SU-DHL-6 (cell line): ENCODE data around the gene GPR152.

Source experiments
- EZH2phosphoT487 ChIP-seq: fragments of 200-600 bp; sonication (generic), shearing (Covaris generic); conservative IDR thresholded peaks from 2 replicates; pipeline ENCODE4 v1.6.1; 2018; ENCODE audit warnings: mild to moderate bottlenecking, antibody characterized with exemption, low read length, moderate library complexity, mixed read lengths
- TF ChIP-seq, protein P1 (sequence below): fragments of 200-600 bp; sonication (generic); IDR thresholded peaks from one replicate; pipeline ENCODE4 v1.5.1; 2017; ENCODE audit warnings: antibody characterized with exemption, mild to moderate bottlenecking, low read length, moderate library complexity; ENCODE audit not compliant: insufficient read depth, poor library complexity, severe bottlenecking

DNA sequence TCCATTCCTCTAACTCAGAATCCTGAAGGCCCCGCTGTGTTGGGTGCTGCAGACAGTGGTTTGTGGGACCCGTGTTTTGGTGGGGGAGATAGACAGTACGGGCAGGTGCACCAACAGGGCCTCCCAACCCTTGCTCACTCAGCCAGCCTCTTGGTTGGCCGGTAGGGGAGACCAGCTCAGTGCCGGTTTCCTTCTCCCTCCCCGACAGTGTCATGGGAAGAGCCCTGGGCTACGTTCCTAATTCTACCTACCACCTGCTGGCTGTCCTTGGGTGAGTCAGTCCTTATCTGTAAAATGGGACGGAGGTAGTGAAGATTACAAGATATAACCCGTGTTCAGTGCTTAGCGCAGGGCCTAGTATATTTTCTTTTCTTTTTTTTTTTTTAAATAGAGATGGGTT, 10.7 kb upstream of the GPR152 start:
- TF ChIP-seq, protein P1, sequence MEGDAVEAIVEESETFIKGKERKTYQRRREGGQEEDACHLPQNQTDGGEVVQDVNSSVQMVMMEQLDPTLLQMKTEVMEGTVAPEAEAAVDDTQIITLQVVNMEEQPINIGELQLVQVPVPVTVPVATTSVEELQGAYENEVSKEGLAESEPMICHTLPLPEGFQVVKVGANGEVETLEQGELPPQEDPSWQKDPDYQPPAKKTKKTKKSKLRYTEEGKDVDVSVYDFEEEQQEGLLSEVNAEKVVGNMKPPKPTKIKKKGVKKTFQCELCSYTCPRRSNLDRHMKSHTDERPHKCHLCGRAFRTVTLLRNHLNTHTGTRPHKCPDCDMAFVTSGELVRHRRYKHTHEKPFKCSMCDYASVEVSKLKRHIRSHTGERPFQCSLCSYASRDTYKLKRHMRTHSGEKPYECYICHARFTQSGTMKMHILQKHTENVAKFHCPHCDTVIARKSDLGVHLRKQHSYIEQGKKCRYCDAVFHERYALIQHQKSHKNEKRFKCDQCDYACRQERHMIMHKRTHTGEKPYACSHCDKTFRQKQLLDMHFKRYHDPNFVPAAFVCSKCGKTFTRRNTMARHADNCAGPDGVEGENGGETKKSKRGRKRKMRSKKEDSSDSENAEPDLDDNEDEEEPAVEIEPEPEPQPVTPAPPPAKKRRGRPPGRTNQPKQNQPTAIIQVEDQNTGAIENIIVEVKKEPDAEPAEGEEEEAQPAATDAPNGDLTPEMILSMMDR = no peak
- no peak for TF ChIP-seq EZH2phosphoT487
